22Rv1 (cell line): Measurements from ENCODE around the gene BMF.

Experiments used
- CTCF ChIP-seq: fragments of 450-650 bp; IDR thresholded peaks from 2 replicates; pipeline ENCODE4 v1.5.1; 2017; ENCODE audit warnings: mild to moderate bottlenecking
- ZFX ChIP-seq: fragments of 450-650 bp; IDR thresholded peaks from 2 replicates; pipeline ENCODE4 v1.6.1; 2017; ENCODE audit warnings: antibody characterized with exemption, borderline replicate concordance

GRCh38 chr15:40040293-40040635 is 68.4 kb downstream of the BMF start:
- no peak for TF ChIP-seq CTCF
- no peak for TF ChIP-seq ZFX
